SU-DHL-6 (cell line): ENCODE data around the gene NDUFS7.
A peak's percentile ranks its signal among the peaks of the same experiment; 100 is the strongest.

Source experiments
- CTCF ChIP-seq: fragments of 200-600 bp; sonication (generic); IDR thresholded peaks from one replicate; pipeline ENCODE4 v1.5.1; 2017; ENCODE audit warnings: antibody characterized with exemption, mild to moderate bottlenecking, low read length, moderate library complexity; ENCODE audit not compliant: insufficient read depth, poor library complexity, severe bottlenecking
- EZH2phosphoT487 ChIP-seq: fragments of 200-600 bp; sonication (generic), shearing (Covaris generic); conservative IDR thresholded peaks from 2 replicates; pipeline ENCODE4 v1.6.1; 2018; ENCODE audit warnings: mild to moderate bottlenecking, antibody characterized with exemption, low read length, moderate library complexity, mixed read lengths

GRCh38 chr19:1438035-1438932 lies 54.6 kb downstream of the NDUFS7 start, which contains the start of gene RPS15:
- TF ChIP-seq CTCF (peak; percentile 90), EZH2phosphoT487 (no peak)
